Neural cell (in vitro differentiated cells): ENCODE results near the gene MYO3B.

ENCODE experiments used
- EP300 ChIP-seq: fragments of 450-650 bp; conservative IDR thresholded peaks from 2 replicates; pipeline ENCODE4 v1.6.1; 2014; ENCODE audit warnings: antibody characterized with exemption, mild to moderate bottlenecking, moderate library complexity; ENCODE audit not compliant: poor library complexity, severe bottlenecking
- EZH2 ChIP-seq: fragments of 200-600, 300-800 bp; shearing (Covaris generic), sonication (generic); IDR thresholded peaks from 2 replicates; pipeline ENCODE4 v1.6.1; 2014; ENCODE audit warnings: antibody characterized with exemption, low read length, borderline replicate concordance, mild to moderate bottlenecking; ENCODE audit not compliant: insufficient read depth, poor library complexity, severe bottlenecking
- MXI1 ChIP-seq: fragments of 450-650 bp; conservative IDR thresholded peaks from 2 replicates; pipeline ENCODE4 v1.6.1; 2014; ENCODE audit warnings: antibody characterized with exemption, mild to moderate bottlenecking; ENCODE audit not compliant: poor library complexity, severe bottlenecking
- POLR2AphosphoS5 ChIP-seq: IDR thresholded peaks from 2 replicates; pipeline ENCODE4 v1.6.1; 2012
- REST ChIP-seq: IDR thresholded peaks from 2 replicates; pipeline ENCODE4 v1.6.1; 2012; ENCODE audit warnings: borderline replicate concordance
- SMC3 ChIP-seq: fragments of 450-650 bp; conservative IDR thresholded peaks from 2 replicates; pipeline ENCODE4 v1.6.1; 2014; ENCODE audit warnings: antibody characterized with exemption, mild to moderate bottlenecking, moderate library complexity; ENCODE audit not compliant: poor library complexity
- TAF1 ChIP-seq: IDR thresholded peaks from 2 replicates; pipeline ENCODE4 v1.6.1; 2012; ENCODE audit warnings: low read depth
- TF ChIP-seq, protein P1 (sequence below): fragments of 450-650 bp; IDR thresholded peaks from 2 replicates; pipeline ENCODE4 v1.5.1; 2014; ENCODE audit warnings: antibody characterized with exemption, mild to moderate bottlenecking, moderate library complexity; ENCODE audit not compliant: poor library complexity, severe bottlenecking

DNA sequence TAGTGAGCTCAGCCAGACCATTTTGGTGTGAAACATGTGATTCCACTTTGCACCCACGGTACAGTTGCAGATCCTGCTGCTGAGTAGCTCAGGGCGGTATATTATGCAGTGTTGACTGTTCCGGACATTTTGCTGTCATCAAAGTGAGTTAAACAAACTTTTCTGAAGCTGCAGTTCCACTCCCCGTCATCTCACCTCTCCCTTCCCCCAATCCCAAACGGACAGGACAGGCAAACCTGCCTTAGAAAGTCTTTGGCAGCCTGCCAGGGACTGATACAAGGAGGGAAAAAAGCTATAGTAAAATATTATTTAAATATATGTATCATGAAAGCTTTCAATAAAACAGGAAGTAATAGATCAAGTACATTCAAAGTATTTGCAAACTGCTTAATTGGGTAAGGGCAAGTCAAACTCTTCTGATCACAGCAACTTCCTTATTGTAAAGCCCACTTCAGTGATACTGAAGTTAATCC is 501.7 kb downstream of the MYO3B start:
- TF ChIP-seq, protein P1, sequence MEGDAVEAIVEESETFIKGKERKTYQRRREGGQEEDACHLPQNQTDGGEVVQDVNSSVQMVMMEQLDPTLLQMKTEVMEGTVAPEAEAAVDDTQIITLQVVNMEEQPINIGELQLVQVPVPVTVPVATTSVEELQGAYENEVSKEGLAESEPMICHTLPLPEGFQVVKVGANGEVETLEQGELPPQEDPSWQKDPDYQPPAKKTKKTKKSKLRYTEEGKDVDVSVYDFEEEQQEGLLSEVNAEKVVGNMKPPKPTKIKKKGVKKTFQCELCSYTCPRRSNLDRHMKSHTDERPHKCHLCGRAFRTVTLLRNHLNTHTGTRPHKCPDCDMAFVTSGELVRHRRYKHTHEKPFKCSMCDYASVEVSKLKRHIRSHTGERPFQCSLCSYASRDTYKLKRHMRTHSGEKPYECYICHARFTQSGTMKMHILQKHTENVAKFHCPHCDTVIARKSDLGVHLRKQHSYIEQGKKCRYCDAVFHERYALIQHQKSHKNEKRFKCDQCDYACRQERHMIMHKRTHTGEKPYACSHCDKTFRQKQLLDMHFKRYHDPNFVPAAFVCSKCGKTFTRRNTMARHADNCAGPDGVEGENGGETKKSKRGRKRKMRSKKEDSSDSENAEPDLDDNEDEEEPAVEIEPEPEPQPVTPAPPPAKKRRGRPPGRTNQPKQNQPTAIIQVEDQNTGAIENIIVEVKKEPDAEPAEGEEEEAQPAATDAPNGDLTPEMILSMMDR: no peak
- TF ChIP-seq MXI1 (no peak), POLR2AphosphoS5 (no peak), TAF1 (no peak), REST (no peak), EZH2 (no peak), EP300 (no peak), SMC3 (no peak)
